ENCODE data around the gene ANKRD31.
"Not testable (repeated sequence)": the region's sequence is repeated elsewhere in the genome, so short reads cannot be mapped to it uniquely, and the experiment has no call there.

ANKRD31 gene

GRCh38 chr5:75148051-75148450, 88.6 kb downstream of the ANKRD31 start:
- no peak for DNase-seq (ENCODE audit: low read depth)

GRCh38 chr5:75142566-75143136, 94.0 kb downstream of the ANKRD31 start:
- DNase-seq (ENCODE audit: low read depth): no peak

- DNase-seq (ENCODE audit: low read depth): no peak
Observed at GRCh38 chr5:75140277-75140676, 96.4 kb downstream of the ANKRD31 start.

DNA sequence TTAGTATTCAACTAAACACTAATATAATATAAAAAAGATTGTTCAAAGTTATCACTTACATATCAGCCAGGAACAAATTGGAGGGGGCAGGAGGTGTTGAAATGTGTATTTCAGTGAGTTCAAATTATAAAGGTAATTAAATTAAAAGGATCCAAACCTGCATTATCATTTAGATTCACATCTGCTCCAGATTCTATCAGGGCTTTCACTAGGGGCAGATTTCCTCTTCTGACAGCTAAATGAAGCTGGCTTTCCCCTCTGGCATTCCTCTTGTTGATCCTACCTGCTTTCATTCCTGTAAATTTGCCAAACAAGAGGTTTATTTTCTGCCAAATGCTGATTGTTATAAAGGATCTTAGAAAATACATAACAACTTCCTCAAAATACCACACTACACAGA, 98.0 kb downstream of the ANKRD31 start:
- no peak for DNase-seq (ENCODE audit: low read depth)

DNA sequence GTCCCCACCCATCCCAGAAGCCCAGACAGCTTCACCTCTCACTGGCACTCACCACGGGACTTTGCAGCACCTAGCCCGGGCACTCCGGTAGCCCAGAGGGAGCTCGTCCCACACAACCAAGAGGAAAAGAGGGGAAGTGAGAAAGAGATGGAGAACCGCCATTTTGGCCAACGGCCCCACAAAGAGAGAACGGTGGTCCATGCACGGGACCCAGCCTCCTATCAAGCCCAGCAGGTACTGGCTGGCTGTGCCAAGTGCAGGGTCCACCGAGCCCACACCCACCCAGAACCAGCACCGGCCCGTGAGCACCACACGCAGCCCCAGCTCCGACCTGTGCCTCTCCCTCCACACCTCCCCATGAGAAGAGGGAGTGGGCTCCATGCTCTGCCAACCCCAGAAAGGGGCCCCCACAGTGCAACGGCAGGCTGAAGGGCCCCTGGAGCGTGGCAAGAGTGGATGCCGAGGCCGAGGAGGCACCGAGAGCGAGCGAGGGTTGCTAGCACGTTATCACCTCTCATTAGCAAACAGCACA, 105.8 kb downstream of the ANKRD31 start:
- DNase-seq (ENCODE audit: low read depth): no peak

DNA sequence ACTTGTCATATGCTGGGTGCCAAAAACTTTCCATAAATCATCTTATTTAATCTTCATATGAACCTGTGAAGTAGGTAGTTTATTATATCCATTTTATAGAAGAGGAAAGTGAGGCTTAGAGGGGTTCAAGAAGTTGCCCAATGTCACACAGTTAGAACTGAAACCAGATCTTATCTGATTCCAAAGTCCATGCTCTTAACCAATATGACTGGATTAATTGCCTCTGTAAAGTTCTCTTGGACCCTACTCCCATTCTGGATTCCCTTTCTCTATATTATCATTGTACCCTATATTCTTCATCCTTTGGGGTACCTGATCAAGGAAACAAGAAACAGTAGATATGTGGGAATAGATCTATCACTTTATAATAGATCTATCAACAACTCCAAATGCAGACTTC, 119.8 kb downstream of the ANKRD31 start:
- DNase-seq (ENCODE audit: low read depth): no peak

GRCh38 chr5:75114311-75114710, 122.4 kb downstream of the ANKRD31 start:
- DNase-seq (ENCODE audit: low read depth): not testable (repeated sequence)

GRCh38 chr5:75113354-75114113, 123.1 kb downstream of the ANKRD31 start:
- DNase-seq (ENCODE audit: low read depth): no peak

DNA sequence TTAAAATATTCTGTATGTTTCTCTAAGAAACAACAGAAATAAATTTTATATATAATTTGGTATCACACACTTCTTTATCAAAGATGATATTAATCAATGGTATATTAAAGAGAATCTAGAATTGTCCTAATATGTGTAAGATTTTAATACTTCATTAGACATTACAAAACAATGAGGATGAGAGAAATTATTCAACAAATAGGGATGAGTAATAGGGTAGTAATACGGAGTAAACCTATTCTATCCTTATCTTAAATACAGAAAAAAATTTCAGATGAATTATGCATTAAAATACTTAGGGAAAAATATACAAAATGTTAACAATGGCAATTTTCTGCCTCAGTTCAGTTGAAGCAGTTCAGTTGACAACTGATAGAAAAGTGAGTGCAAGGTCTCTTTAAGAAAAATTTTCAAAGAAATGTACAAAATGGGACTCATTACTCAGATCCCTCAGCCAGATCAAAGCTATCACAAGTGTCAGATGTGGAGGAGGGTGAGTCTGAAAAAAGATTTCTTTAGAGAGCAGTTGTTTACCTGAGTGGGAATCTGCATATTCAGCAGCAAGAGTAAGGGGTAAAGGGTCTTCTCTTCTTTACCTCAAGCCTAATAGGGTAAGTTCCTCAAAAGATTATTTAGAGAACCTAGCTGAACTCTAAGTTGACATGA, 127.6 kb downstream of the ANKRD31 start:
- DNase-seq (ENCODE audit: low read depth): no peak

- DNase-seq (ENCODE audit: low read depth): no peak
Observed at GRCh38 chr5:75108515-75108914, 128.2 kb downstream of the ANKRD31 start.

GRCh38 chr5:75095956-75096355, 140.7 kb downstream of the ANKRD31 start:
- DNase-seq (ENCODE audit: low read depth): not testable (repeated sequence)

DNA sequence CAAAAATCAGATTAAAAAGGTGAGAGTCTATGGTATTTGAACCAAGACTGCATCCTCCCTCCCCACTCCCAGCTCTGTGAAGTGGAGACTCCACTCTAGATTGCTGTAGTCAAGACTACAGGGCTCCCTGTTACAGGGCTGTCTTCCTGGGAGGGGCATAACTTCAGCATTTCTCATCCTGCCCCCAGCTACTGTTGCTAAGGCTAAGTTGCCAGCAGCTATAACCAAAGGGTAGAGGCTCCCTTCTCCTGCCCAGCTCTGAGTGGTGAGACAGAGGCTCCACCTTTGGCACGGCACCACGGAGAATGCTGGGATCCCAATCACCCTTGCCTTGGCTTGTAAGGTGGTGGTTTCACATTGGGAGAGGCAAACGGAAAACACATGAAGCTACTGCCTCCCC, 145.1 kb downstream of the ANKRD31 start:
- no peak for DNase-seq (ENCODE audit: low read depth)

GRCh38 chr5:75089662-75090061, 147.0 kb downstream of the ANKRD31 start:
- DNase-seq (ENCODE audit: low read depth): no peak

DNA sequence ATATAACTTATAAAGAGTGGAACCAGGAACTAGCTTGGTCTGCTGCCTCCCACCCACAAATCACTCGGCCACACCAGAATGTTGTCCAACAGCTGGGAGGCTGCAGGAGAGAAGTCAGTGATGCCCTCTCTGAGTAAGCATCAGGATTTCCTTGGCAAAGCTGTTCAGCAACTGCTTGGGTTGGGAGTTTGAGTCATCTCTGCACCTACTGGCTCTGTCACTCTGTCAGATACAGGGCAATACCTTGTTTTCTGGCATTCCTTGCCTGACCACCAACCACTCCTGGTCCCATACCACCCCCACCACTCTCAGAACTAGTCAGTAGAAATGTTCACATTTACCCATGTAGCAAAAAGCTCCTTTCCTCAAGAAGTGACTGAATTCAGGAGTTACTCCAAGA, 147.5 kb downstream of the ANKRD31 start:
- no peak for DNase-seq (ENCODE audit: low read depth)

GRCh38 chr5:75088648-75089047, 148.0 kb downstream of the ANKRD31 start:
- no peak for DNase-seq (ENCODE audit: low read depth)

DNA sequence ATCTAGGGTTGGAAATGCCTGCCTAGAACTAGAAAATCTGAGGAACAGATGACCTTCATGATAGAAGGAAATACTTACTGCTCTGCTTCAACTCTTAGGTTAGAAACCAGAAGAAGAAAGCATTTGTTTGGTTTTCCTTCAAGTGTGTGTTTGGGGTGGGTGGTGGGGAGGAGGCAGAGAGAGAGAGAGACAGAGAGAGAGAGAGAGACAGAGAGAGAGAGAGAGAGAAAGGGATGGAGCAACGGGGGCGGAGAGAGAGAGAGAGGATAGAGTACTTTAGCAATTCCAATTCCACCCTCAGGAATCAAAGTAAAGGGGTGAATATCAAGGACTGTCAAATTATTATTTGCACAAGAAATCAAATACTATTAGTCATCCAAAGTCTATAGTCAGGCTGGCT, 155.2 kb downstream of the ANKRD31 start:
- DNase-seq (ENCODE audit: low read depth): no peak

DNA sequence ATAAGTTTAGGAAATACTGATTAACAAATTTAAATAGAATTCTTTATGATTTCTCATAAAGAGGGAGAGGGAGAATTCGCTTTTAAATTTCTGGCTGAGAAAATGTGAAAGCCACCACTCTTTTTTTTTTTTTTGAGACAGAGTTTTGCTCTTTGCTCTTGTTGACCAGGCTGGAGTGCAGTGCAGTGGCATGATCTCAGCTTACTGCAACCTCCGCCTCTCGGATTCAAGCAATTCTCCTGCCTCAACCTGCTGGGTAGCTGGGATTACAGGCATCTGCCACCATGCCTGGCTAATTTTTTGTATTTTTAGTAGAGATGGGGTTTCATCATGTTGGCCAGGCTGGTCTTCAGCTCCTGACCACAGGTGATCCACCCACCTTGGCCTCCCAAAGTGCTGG, 157.3 kb downstream of the ANKRD31 start:
- DNase-seq (ENCODE audit: low read depth): not testable (repeated sequence)

DNA sequence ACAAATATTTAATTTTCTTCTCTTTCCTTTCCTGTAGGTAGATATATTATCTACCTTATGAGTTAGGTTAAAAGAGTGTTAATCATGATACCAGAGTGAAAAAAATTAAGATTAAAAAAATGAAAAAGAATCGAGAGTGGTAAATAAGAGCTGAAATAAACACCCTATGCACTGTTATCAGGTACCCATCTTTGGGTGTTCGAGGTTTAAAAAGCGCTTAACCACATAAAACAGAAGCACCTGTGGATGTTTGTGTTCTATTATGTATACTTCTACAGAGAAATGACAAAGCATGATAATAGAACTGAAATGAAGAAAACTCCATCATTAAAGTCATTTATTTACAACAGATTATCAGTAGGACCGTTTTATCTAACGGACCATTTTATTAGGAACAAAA, 158.7 kb downstream of the ANKRD31 start:
- no peak for DNase-seq (ENCODE audit: low read depth)

GRCh38 chr5:75072061-75072460, 164.6 kb downstream of the ANKRD31 start:
- no peak for DNase-seq (ENCODE audit: low read depth)

GRCh38 chr5:75071100-75071499, 165.6 kb downstream of the ANKRD31 start:
- no peak for DNase-seq (ENCODE audit: low read depth)

- no peak for DNase-seq (ENCODE audit: low read depth)
Observed at GRCh38 chr5:75067434-75067833, 169.2 kb downstream of the ANKRD31 start.

DNA sequence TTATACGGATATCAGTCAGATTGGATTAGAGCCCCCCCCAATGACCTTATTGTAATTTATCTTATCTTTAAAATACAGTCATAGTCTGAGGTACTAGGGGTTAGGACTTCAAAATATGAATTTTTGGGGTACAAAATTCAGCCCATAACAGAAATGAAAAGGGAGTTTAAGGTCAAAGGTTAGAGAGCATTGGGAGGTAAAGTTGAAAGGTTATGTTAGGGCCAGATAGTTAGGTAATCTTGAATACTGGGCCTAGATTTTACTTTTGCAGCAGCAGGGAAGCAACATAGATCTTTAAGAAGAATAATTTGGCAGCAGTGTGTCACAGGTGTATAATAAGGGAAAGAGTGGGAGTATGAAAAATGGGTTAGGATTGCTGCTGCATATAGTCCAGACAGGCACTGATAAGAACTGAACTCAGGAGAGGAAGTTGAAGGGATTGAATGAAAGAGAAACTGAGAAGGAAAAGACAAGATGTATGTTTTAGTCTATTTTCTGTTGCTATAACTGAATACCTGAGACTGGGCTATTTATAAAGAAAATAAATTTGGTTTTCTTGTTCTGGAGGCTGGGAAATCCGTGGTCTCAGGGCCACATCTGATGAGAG, 173.7 kb downstream of the ANKRD31 start:
- DNase-seq (ENCODE audit: low read depth): no peak

Data from stimulated activated CD8-positive, alpha-beta memory T cell treated with anti-CD3 and anti-CD28 coated beads, Interleukin-4, amount 100 ng/mL, for 24 hours (primary cell).